Activated CD4-positive, alpha-beta T cell treated with anti-CD3 and anti-CD28 coated beads, Interleukin-2, amount 10 ng/mL, durations not matched to agents 24 days and 14 days (primary cell): Measurements from ENCODE around the gene CABCOCO1. TPM values are rescaled to one million over a fixed set of nuclear protein-coding genes. Genes with fewer than 3 reads are reported as not detected.

ENCODE experiments used
- DNase-seq: peaks from one replicate; pipeline ENCODE4 v3.0.0; 2022
- H3K27ac Mint-ChIP-seq: one replicate; pipeline ENCODE4 v1.8.0; 2022; ENCODE audit warnings: mild to moderate bottlenecking, mixed read lengths
- H3K27me3 Mint-ChIP-seq: one replicate; pipeline ENCODE4 v1.8.0; 2022; ENCODE audit warnings: mixed read lengths
- H3K36me3 Mint-ChIP-seq: one replicate; pipeline ENCODE4 v1.8.0; 2022; ENCODE audit warnings: low read depth, mild to moderate bottlenecking, mixed read lengths
- H3K4me1 Mint-ChIP-seq: one replicate; pipeline ENCODE4 v1.8.0; 2021; ENCODE audit warnings: mixed read lengths
- H3K4me3 Mint-ChIP-seq: one replicate; pipeline ENCODE4 v1.8.0; 2022; ENCODE audit warnings: mild to moderate bottlenecking, moderate library complexity, mixed read lengths
- H3K9me3 Mint-ChIP-seq: one replicate; pipeline ENCODE4 v1.8.0; 2021; ENCODE audit warnings: mixed read lengths
- intact Hi-C: fragments of 100-400 bp; cut with micrococcal nuclease; formaldehyde crosslinking; loops from one replicate; pipeline ENCODE4 v1.15.1; 2023
- total RNA-seq: library from RNA; stranded (reverse); gene quantifications from 2 replicates; pipeline ENCODE4 v1.2.3, GENCODE V29; 2022

CABCOCO1 gene
- total RNA-seq, 1 donor from 2014 or later: not detected

- Mint-ChIP-seq H3K36me3 (no peaks in the 10 kb centered on the region), H3K4me1 (no peaks in the 10 kb centered on the region), H3K9me3 (no peaks in the 10 kb centered on the region), H3K27ac (no peak overlapping the region), H3K4me3 (no peak overlapping the region), H3K27me3 (no peaks in the 10 kb centered on the region)
- no peak for DNase-seq
- intact Hi-C loops: no loop called here
These were observed 134.1 kb downstream of the CABCOCO1 start for GRCh38 chr10:61796785-61797184.

DNA sequence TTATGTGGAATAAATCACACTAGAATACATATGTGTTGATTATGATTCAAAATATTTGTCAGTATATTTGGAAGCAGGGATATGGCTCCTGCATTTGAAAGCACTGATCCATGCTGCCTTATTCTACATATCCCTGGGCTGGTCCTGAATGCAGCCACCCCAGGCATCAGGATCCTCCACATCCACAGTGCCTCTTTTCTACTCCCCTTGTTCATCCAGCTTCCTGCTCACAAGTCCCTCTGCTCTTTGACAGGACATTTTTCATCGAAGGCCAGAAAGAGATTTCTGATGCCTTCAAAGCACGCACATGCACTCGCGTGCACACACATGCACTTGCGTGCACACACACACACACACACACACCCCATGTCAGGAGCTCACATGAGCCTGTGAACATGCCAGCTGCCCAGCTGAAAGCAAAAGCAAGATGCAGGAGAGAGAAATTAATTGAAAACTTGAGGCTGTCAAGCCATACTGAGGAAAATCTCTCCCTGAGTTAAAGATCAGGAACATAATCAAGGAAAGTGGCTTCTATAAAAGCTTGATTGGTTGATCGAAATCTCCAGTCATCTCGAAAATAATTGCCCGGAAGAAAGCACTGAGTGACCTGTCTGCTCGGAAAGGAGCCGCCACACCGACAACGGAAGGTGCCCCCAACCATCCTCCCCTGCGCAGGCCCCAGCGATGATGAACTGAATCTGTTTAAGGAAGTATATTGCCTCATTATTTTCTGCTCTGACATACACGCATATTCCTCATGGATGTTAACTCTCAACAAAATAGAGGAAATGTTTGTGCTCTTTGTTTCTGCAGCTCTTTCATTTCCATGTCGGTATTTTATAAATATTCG lies 134.8 kb downstream of the CABCOCO1 start:
- intact Hi-C loops: no loop called here
- Mint-ChIP-seq H3K9me3 (no peaks in the 10 kb centered on the region), H3K36me3 (no peaks in the 10 kb centered on the region), H3K27me3 (no peaks in the 10 kb centered on the region), H3K27ac (no peak overlapping the region), H3K4me1 (no peaks in the 10 kb centered on the region), H3K4me3 (no peak overlapping the region)
- no peak for DNase-seq

DNA sequence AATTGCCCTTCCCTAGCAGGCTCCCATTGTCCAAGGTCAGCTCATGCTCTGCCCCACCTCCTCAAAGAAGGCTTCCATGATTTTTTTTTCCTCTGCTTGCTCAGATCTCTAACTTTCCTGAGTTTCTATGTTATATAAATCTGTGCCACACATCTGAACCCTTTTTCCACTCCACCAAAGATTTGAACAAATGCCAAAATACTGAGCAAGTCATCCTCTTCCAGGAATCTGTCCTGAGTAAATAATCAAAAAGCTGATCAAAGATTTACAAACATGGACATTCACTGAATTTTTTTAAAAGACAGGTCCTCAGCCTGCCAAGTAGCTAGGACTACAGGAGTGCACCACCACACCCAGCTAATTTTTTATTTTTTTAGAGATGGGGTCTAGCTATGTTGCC lies 136.0 kb downstream of the CABCOCO1 start:
- H3K4me1 Mint-ChIP-seq: no peaks in the 10 kb centered on the region
- H3K36me3 Mint-ChIP-seq: no peaks in the 10 kb centered on the region
- no peak for DNase-seq
- no peak overlapping the region for H3K4me3 Mint-ChIP-seq
- no peaks in the 10 kb centered on the region for H3K27me3 Mint-ChIP-seq
- intact Hi-C loops: no loop called here
- no peak overlapping the region for H3K27ac Mint-ChIP-seq
- peaks cover 5% of the 10 kb centered on the region for H3K9me3 Mint-ChIP-seq

DNA sequence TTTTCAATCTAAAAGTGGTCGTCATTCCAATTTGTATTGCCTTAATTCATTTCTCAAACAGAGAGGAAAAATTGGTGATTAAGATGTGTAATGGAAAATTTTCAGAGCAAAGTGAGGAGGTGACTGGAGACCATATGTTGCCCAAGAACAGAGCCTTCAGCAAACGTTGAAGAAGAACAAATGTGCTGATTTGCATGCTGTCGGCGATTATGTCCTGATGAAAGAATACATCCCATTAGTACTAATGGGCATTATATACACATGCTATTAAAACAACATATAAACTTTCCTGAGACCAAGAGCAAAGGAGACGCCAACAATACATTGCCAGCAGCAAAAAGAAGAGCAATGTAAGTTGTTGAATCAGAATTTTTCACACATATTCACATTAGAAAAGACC lies 138.8 kb downstream of the CABCOCO1 start:
- H3K9me3 Mint-ChIP-seq: peaks cover 11% of the 10 kb centered on the region
- DNase-seq: no peak
- no peak overlapping the region for H3K4me3 Mint-ChIP-seq
- no peak overlapping the region for H3K27ac Mint-ChIP-seq
- peaks cover 6% of the 10 kb centered on the region for H3K4me1 Mint-ChIP-seq
- intact Hi-C loops: no loop called here
- no peaks in the 10 kb centered on the region for H3K27me3 Mint-ChIP-seq
- no peaks in the 10 kb centered on the region for H3K36me3 Mint-ChIP-seq

DNA sequence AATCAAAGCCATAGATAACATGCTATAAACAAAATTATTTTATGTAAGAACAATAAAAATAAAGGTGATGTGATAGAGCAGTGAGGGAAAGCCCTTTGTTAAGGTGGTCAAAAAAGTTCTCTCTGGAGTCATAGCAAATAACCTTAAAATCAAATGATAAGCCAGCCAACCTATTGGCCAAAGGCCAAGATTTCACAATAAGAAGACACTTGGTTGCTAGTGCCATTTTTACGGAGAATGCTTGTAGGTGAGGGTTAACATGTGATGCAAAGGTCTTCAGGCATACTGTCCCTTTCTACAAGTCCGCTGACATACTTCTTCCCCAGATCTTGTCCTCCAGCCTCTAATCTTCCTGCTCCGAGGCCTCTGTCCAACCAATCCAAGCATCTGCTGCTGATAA lies 140.5 kb downstream of the CABCOCO1 start:
- H3K4me1 Mint-ChIP-seq: peaks cover 6% of the 10 kb centered on the region
- DNase-seq: no peak
- H3K36me3 Mint-ChIP-seq: no peaks in the 10 kb centered on the region
- H3K4me3 Mint-ChIP-seq: no peak overlapping the region
- no peaks in the 10 kb centered on the region for H3K27me3 Mint-ChIP-seq
- intact Hi-C loops: no loop called here
- peaks cover 11% of the 10 kb centered on the region for H3K9me3 Mint-ChIP-seq
- no peak overlapping the region for H3K27ac Mint-ChIP-seq

DNA sequence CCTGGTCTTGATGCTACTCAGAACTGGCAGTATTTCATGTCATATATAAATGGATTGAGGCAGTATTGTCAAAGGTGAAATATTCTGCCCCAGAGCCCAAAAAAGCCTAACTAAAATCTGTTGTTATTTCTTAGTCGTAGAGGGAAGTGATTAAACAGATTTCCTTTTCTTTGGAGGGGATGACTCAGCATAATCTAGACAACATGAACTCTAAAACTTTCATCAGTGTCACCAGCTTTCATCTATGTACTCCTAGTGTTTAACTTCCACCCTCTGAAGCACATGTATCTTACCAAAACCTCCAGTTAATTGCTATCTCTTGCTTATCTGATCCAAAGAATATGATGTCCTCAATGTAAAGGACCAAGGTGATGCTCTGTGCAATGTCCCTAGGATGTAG lies 141.7 kb downstream of the CABCOCO1 start:
- Mint-ChIP-seq H3K4me3 (no peak overlapping the region), H3K9me3 (peaks cover 15% of the 10 kb centered on the region), H3K4me1 (peaks cover 6% of the 10 kb centered on the region), H3K27ac (no peak overlapping the region), H3K36me3 (no peaks in the 10 kb centered on the region), H3K27me3 (no peaks in the 10 kb centered on the region)
- DNase-seq: no peak
- intact Hi-C loops: no loop called here

DNA sequence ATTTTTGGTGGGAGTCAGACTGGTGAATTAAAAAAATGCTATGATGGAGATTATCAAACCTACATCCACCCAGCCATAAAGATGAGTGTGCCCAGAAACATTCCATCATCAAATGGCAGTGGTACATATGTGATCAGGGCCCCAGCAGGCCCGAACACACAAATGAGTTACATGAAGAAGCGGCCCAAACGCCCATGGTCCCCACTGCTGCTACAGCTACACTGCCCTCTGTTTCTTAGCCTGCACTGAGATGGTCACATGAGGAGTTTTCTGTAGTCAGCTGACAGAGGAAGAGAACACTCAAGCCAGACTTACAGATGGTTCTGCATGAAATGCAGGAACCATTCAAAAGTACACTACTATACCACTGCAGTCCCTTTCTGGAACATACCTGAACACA lies 142.4 kb downstream of the CABCOCO1 start:
- Mint-ChIP-seq H3K27me3 (no peaks in the 10 kb centered on the region), H3K4me1 (peaks cover 6% of the 10 kb centered on the region), H3K4me3 (no peak overlapping the region), H3K9me3 (peaks cover 16% of the 10 kb centered on the region), H3K36me3 (no peaks in the 10 kb centered on the region), H3K27ac (no peak overlapping the region)
- DNase-seq: no peak
- intact Hi-C loops: no loop called here

GRCh38 chr10:61810263-61810662 lies 147.5 kb downstream of the CABCOCO1 start:
- intact Hi-C loops: no loop called here
- H3K27ac Mint-ChIP-seq: no peak overlapping the region
- no peaks in the 10 kb centered on the region for H3K36me3 Mint-ChIP-seq
- no peak overlapping the region for H3K4me3 Mint-ChIP-seq
- no peak for DNase-seq
- H3K4me1 Mint-ChIP-seq: peaks cover 3% of the 10 kb centered on the region
- H3K27me3 Mint-ChIP-seq: peaks cover 2% of the 10 kb centered on the region
- H3K9me3 Mint-ChIP-seq: peaks cover 5% of the 10 kb centered on the region

GRCh38 chr10:61812052-61812721 lies 149.5 kb downstream of the CABCOCO1 start:
- intact Hi-C loops: no loop called here
- H3K36me3 Mint-ChIP-seq: no peaks in the 10 kb centered on the region
- peaks cover 5% of the 10 kb centered on the region for H3K9me3 Mint-ChIP-seq
- no peak overlapping the region for H3K27ac Mint-ChIP-seq
- peaks cover 3% of the 10 kb centered on the region for H3K4me1 Mint-ChIP-seq
- peaks cover 2% of the 10 kb centered on the region for H3K27me3 Mint-ChIP-seq
- H3K4me3 Mint-ChIP-seq: no peak overlapping the region
- DNase-seq: no peak

DNA sequence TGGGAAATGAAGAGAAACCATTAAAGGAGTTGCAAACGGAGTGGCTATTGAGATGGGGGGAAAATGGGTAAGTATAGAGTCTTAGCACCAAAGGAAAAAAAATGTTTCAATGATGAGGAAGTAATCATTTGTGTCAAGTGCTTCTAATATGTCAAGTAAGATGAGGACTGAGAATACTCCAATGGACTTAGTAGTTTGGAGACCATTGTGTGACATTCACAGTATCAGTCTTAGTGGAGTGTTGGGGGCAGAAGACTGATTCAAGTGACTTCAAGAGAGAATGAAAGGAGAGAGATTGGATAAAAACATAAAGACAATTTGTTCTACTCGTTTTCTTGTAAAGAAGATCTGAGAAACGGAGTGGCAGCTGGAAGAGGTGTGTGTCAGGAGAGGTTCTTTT lies 150.2 kb downstream of the CABCOCO1 start:
- Mint-ChIP-seq H3K27ac (no peak overlapping the region), H3K27me3 (peaks cover 2% of the 10 kb centered on the region), H3K36me3 (no peaks in the 10 kb centered on the region), H3K9me3 (peaks cover 5% of the 10 kb centered on the region), H3K4me1 (peaks cover 3% of the 10 kb centered on the region), H3K4me3 (no peak overlapping the region)
- DNase-seq: no peak
- intact Hi-C loops: no loop called here

DNA sequence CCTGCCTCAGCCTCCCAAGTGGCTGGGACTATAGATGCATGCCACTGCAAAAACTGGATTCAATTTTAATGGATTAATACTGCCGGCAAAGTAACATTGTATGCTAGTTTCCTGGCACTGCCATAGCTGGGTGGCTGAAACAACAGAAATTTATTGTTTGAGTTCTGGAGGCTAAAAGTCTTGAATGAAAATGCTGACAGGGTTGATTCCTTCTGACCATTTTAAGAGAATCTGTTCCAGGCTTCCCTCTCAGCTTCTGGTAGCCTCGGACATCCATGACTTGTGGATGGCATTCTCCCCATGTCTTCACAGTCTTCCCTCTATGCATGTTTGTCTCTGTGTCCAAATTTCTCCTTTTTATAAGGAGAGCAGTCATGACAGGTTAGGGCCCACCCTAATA lies 151.4 kb downstream of the CABCOCO1 start:
- no peaks in the 10 kb centered on the region for H3K36me3 Mint-ChIP-seq
- H3K27ac Mint-ChIP-seq: no peak overlapping the region
- H3K27me3 Mint-ChIP-seq: peaks cover 2% of the 10 kb centered on the region
- H3K9me3 Mint-ChIP-seq: peaks cover 3% of the 10 kb centered on the region
- no peak overlapping the region for H3K4me3 Mint-ChIP-seq
- DNase-seq: no peak
- H3K4me1 Mint-ChIP-seq: peaks cover 3% of the 10 kb centered on the region
- intact Hi-C loops: no loop called here

DNA sequence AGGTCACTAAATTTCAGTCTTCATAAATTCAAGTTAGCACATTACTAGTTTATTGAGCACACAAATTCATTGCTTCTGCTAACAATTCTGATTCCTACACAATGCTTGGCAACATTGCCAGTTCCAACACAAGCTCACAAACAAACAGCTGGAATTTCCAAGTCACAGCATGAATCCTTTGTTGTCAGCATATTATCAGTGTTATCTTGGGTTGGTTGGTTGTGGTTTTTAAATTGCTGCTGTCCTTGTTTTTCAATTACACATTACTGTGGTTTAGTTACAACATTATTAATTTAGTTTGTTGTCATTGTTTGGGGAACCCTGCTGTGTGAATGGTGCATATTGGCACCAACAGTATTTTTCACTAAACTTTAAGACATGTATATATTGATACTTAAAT lies 152.8 kb downstream of the CABCOCO1 start:
- no peak for DNase-seq
- intact Hi-C loops: no loop called here

More for the DNA sequence above, 152.8 kb downstream of the CABCOCO1 start:
- Mint-ChIP-seq H3K27me3 (peaks cover 2% of the 10 kb centered on the region), H3K4me3 (no peak overlapping the region), H3K27ac (no peak overlapping the region), H3K36me3 (no peaks in the 10 kb centered on the region), H3K4me1 (peaks cover 3% of the 10 kb centered on the region), H3K9me3 (no peaks in the 10 kb centered on the region)
